LNCaP clone FGC (cell line): ENCODE data around the gene RNU1-3.
"Not testable (repeated sequence)": the region's sequence is repeated elsewhere in the genome, so short reads cannot be mapped to it uniquely, and the experiment has no call there.

ENCODE experiments used
- DNase-seq: peaks from one replicate; pipeline ENCODE4 v3.0.0-alpha.2; 2011; ENCODE audit warnings: low read depth
- H3K4me3 ChIP-seq: 2 replicates; pipeline ENCODE4 v1.5.1; 2011; ENCODE audit warnings: mild to moderate bottlenecking, low read depth, low read length, control low read depth
- CTCF ChIP-seq: IDR thresholded peaks from 2 replicates; pipeline ENCODE4 v1.5.1; 2012; ENCODE audit warnings: mild to moderate bottlenecking; ENCODE audit not compliant: control insufficient read depth, insufficient read depth; ENCODE audit errors: extremely low read depth

The RNU1-3 gene

GRCh38 chr1:16699440-16699839, 32.7 kb upstream of the RNU1-3 start:
- not testable (repeated sequence) for DNase-seq, H3K4me3 ChIP-seq

- H3K4me3 ChIP-seq, DNase-seq: not testable (repeated sequence)
Observed at GRCh38 chr1:16697152-16697551, 30.4 kb upstream of the RNU1-3 start.

GRCh38 chr1:16696507-16697150, 29.9 kb upstream of the RNU1-3 start:
- DNase-seq: not testable (repeated sequence)

GRCh38 chr1:16694308-16694702, 27.6 kb upstream of the RNU1-3 start:
- not testable (repeated sequence) for DNase-seq, H3K4me3 ChIP-seq

More at GRCh38 chr1:16696507-16697150, 29.9 kb upstream of the RNU1-3 start:
- not testable (repeated sequence) for H3K4me3 ChIP-seq

GRCh38 chr1:16693449-16694307, 26.9 kb upstream of the RNU1-3 start:
- not testable (repeated sequence) for H3K4me3 ChIP-seq, DNase-seq

- DNase-seq, H3K4me3 ChIP-seq: not testable (repeated sequence)
Observed at GRCh38 chr1:16692717-16693448, 26.1 kb upstream of the RNU1-3 start.

- not testable (repeated sequence) for H3K4me3 ChIP-seq, DNase-seq
Observed at GRCh38 chr1:16692283-16692682, 25.5 kb upstream of the RNU1-3 start.

- DNase-seq, H3K4me3 ChIP-seq: not testable (repeated sequence)
Observed at GRCh38 chr1:16690971-16691682, 24.4 kb upstream of the RNU1-3 start.

- H3K4me3 ChIP-seq, DNase-seq: not testable (repeated sequence)
Observed at GRCh38 chr1:16687132-16687800, 20.5 kb upstream of the RNU1-3 start.

GRCh38 chr1:16685445-16686371, 19.0 kb upstream of the RNU1-3 start:
- not testable (repeated sequence) for H3K4me3 ChIP-seq, DNase-seq

GRCh38 chr1:16684738-16685337, 18.1 kb upstream of the RNU1-3 start:
- not testable (repeated sequence) for H3K4me3 ChIP-seq, DNase-seq
- TF ChIP-seq CTCF: peak; percentile 22; the same call in 1 of the 2 replicates

- not testable (repeated sequence) for H3K4me3 ChIP-seq, DNase-seq
Observed at GRCh38 chr1:16684152-16684551, 17.4 kb upstream of the RNU1-3 start.

GRCh38 chr1:16682803-16683202, 16.1 kb upstream of the RNU1-3 start:
- not testable (repeated sequence) for DNase-seq, H3K4me3 ChIP-seq

GRCh38 chr1:16680366-16680765, 13.6 kb upstream of the RNU1-3 start:
- not testable (repeated sequence) for H3K4me3 ChIP-seq

More at GRCh38 chr1:16680366-16680765, 13.6 kb upstream of the RNU1-3 start:
- DNase-seq: not testable (repeated sequence)
